ENCODE measurements around the gene COX19.
A peak's percentile ranks its signal among the peaks of the same experiment; 100 is the strongest.

COX19 gene

GRCh38 chr7:992709-993607 is 17.6 kb upstream of the COX19 start:
- DNase-seq (ENCODE audit: low read depth in 2 of 3, low spot score in 2 of 3), result peak; percentile 82 to 96 (median 87)

- no peak for DNase-seq (ENCODE audit: low read depth in 2 of 3, low spot score in 2 of 3)
Observed at GRCh38 chr7:991729-992656, 16.6 kb upstream of the COX19 start.

GRCh38 chr7:990933-991728 is 15.8 kb upstream of the COX19 start:
- DNase-seq (ENCODE audit: low read depth in 2 of 3, low spot score in 2 of 3), result no peak

GRCh38 chr7:990352-990932 is 15.1 kb upstream of the COX19 start:
- no peak for DNase-seq (ENCODE audit: low read depth in 2 of 3, low spot score in 2 of 3)

- no peak for DNase-seq (ENCODE audit: low read depth in 2 of 3, low spot score in 2 of 3)
Observed at GRCh38 chr7:988963-989529, 13.7 kb upstream of the COX19 start.

- DNase-seq (ENCODE audit: low read depth in 2 of 3, low spot score in 2 of 3), result no peak
Observed at GRCh38 chr7:988426-988911, 13.1 kb upstream of the COX19 start.

- no peak for DNase-seq (ENCODE audit: low read depth in 2 of 3, low spot score in 2 of 3)
Observed at GRCh38 chr7:987909-988308, 12.6 kb upstream of the COX19 start.

GRCh38 chr7:986766-987751 is 11.7 kb upstream of the COX19 start:
- no peak for DNase-seq (ENCODE audit: low read depth in 2 of 3, low spot score in 2 of 3)

- no peak for DNase-seq (ENCODE audit: low read depth in 2 of 3, low spot score in 2 of 3)
Observed at GRCh38 chr7:985915-986741, 10.8 kb upstream of the COX19 start.

GRCh38 chr7:985127-985416 is 9.7 kb upstream of the COX19 start:
- no peak for DNase-seq (ENCODE audit: low read depth in 2 of 3, low spot score in 2 of 3)

GRCh38 chr7:984361-985126 is 9.2 kb upstream of the COX19 start:
- DNase-seq (ENCODE audit: low read depth in 2 of 3, low spot score in 2 of 3), result no peak

- DNase-seq (ENCODE audit: low read depth in 2 of 3, low spot score in 2 of 3), result no peak
Observed at GRCh38 chr7:983616-984071, 8.3 kb upstream of the COX19 start.

- no peak for DNase-seq (ENCODE audit: low read depth in 2 of 3, low spot score in 2 of 3)
Observed at GRCh38 chr7:983004-983615, 7.8 kb upstream of the COX19 start, which contains the start of gene CYP2W1. CYP2W1 (plus strand) TSS chr7:983181; CDS start chr7:983212, 31 bp downstream.

GRCh38 chr7:982511-983003 is 7.2 kb upstream of the COX19 start:
- no peak for DNase-seq (ENCODE audit: low read depth in 2 of 3, low spot score in 2 of 3)

- no peak for DNase-seq (ENCODE audit: low read depth in 2 of 3, low spot score in 2 of 3)
Observed at GRCh38 chr7:981793-982510, 6.6 kb upstream of the COX19 start.

- no peak for DNase-seq (ENCODE audit: low read depth in 2 of 3, low spot score in 2 of 3)
Observed at GRCh38 chr7:979886-980571, 4.7 kb upstream of the COX19 start.
